ENCODE data around the gene CCR5AS.

Gene CCR5AS

GRCh38 chr3:46406788-46407611, at the start of gene CCR5AS, which contains the start of gene CCRL2:
CCR5AS (minus strand) TSS chr3:46407066.
CCRL2 (plus strand) TSS chr3:46407259; CDS start chr3:46408080, 821 bp downstream.
- Mint-ChIP-seq H3K4me1 (peaks cover 5% of the 10 kb centered on the region), H3K27ac (ENCODE audit: unreplicated experiment) (peak within 1 kb of the TSS; percentile 82), H3K36me3 (ENCODE audit: low read depth) (no peaks in the 10 kb centered on the region), H3K27me3 (ENCODE audit: low read depth) (no peaks in the 10 kb centered on the region), H3K4me3 (no peak within 1 kb of the TSS), H3K9me3 (peaks cover 2% of the 10 kb centered on the region)
- no peak for DNase-seq (ENCODE audit: low read depth, low spot score)
- TF ChIP-seq, protein P1, sequence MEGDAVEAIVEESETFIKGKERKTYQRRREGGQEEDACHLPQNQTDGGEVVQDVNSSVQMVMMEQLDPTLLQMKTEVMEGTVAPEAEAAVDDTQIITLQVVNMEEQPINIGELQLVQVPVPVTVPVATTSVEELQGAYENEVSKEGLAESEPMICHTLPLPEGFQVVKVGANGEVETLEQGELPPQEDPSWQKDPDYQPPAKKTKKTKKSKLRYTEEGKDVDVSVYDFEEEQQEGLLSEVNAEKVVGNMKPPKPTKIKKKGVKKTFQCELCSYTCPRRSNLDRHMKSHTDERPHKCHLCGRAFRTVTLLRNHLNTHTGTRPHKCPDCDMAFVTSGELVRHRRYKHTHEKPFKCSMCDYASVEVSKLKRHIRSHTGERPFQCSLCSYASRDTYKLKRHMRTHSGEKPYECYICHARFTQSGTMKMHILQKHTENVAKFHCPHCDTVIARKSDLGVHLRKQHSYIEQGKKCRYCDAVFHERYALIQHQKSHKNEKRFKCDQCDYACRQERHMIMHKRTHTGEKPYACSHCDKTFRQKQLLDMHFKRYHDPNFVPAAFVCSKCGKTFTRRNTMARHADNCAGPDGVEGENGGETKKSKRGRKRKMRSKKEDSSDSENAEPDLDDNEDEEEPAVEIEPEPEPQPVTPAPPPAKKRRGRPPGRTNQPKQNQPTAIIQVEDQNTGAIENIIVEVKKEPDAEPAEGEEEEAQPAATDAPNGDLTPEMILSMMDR (conservative IDR thresholded peaks at IDR 0.05), result no peak

GRCh38 chr3:46456118-46456517, 49.3 kb upstream of the CCR5AS start:
- TF ChIP-seq, protein P1 (conservative IDR thresholded peaks at IDR 0.05), result no peak
- Mint-ChIP-seq H3K27ac (ENCODE audit: unreplicated experiment) (no peak overlapping the region), H3K9me3 (peaks cover 3% of the 10 kb centered on the region), H3K4me1 (no peaks in the 10 kb centered on the region), H3K27me3 (ENCODE audit: low read depth) (peaks cover 16% of the 10 kb centered on the region), H3K4me3 (no peak overlapping the region), H3K36me3 (ENCODE audit: low read depth) (no peaks in the 10 kb centered on the region)
- DNase-seq (ENCODE audit: low read depth, low spot score), result no peak

- H3K9me3 Mint-ChIP-seq, result peaks cover 1% of the 10 kb centered on the region
- no peak overlapping the region for H3K4me3 Mint-ChIP-seq
- TF ChIP-seq, protein P1 (conservative IDR thresholded peaks at IDR 0.05), result no peak
- no peaks in the 10 kb centered on the region for H3K36me3 Mint-ChIP-seq (ENCODE audit: low read depth)
- no peaks in the 10 kb centered on the region for H3K4me1 Mint-ChIP-seq
- peaks cover 16% of the 10 kb centered on the region for H3K27me3 Mint-ChIP-seq (ENCODE audit: low read depth)
- DNase-seq (ENCODE audit: low read depth, low spot score), result no peak
- no peak overlapping the region for H3K27ac Mint-ChIP-seq (ENCODE audit: unreplicated experiment)
Observed at GRCh38 chr3:46455231-46456115, 48.6 kb upstream of the CCR5AS start.

DNA sequence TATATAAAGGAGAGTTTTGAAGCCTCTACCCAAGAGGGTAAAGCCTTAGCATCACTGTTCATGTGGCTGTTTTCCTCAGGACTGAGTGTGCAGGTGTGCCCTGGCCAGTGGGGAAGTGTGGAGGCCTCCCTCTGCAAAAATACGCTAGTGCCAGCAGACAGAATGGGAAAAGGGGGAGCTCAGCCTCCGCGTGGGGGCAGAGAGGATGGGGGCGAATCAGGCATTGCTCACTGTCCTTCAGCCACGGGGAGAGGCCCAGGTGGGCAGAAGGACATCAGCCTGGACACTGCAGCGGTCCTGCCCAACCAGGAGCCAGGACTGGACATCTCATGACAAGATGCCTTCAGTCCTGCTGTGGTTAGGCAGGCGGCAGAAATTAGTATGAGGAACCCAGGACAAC, 47.7 kb upstream of the CCR5AS start:
- DNase-seq (ENCODE audit: low read depth, low spot score), result no peak
- Mint-ChIP-seq H3K27me3 (ENCODE audit: low read depth) (peaks cover 16% of the 10 kb centered on the region), H3K4me3 (no peak overlapping the region), H3K27ac (ENCODE audit: unreplicated experiment) (no peak overlapping the region), H3K36me3 (ENCODE audit: low read depth) (no peaks in the 10 kb centered on the region), H3K9me3 (no peaks in the 10 kb centered on the region), H3K4me1 (no peaks in the 10 kb centered on the region)
- TF ChIP-seq, protein P1 (conservative IDR thresholded peaks at IDR 0.05), result no peak

- TF ChIP-seq, protein P1 (conservative IDR thresholded peaks at IDR 0.05), result no peak
- Mint-ChIP-seq H3K9me3 (no peaks in the 10 kb centered on the region), H3K27me3 (ENCODE audit: low read depth) (peaks cover 16% of the 10 kb centered on the region), H3K36me3 (ENCODE audit: low read depth) (no peaks in the 10 kb centered on the region), H3K4me3 (no peak overlapping the region), H3K4me1 (no peaks in the 10 kb centered on the region), H3K27ac (ENCODE audit: unreplicated experiment) (no peak overlapping the region)
- DNase-seq (ENCODE audit: low read depth, low spot score), result no peak
Observed at GRCh38 chr3:46454209-46454595, 47.3 kb upstream of the CCR5AS start.
